Keratinocyte (primary cell): Measurements from ENCODE around the gene ZCWPW1.

Experiments
- CTCF ChIP-seq, 3 experiments: IDR thresholded peaks in 1 of 3; conservative IDR thresholded peaks in 1 of 3; optimal IDR thresholded peaks in 1 of 3; 2 replicates in 2 of 3; 3 replicates in 1 of 3; pipeline versions ENCODE3 to v1.5.1; 2011; ENCODE audit warnings: low read length in 3 of 3, mild to moderate bottlenecking in 3 of 3, moderate library complexity in 2 of 3, control low read depth in 1 of 3, inconsistent platforms in 1 of 3; ENCODE audit not compliant: insufficient read depth in 2 of 3; ENCODE audit errors: extremely low read depth in 1 of 3
- EZH2 ChIP-seq: IDR thresholded peaks from one replicate; pipeline ENCODE4 v1.6.1; 2012; ENCODE audit warnings: inconsistent platforms, mild to moderate bottlenecking, low read length, moderate library complexity

- no peak for TF ChIP-seq CTCF (optimal IDR thresholded peaks at IDR 0.05 in 1 of 3, IDR thresholded peaks at IDR 0.05 in 1 of 3, conservative IDR thresholded peaks at IDR 0.05 in 1 of 3; ENCODE audit: extremely low read depth in 1 of 3, insufficient read depth in 2 of 3, low read length in 3 of 3)
- no peak for TF ChIP-seq EZH2
These were observed 32.0 kb downstream of the ZCWPW1 start for GRCh38 chr7:100396421-100396982.
